Activated CD8-positive, alpha-beta memory T cell treated with anti-CD3 and anti-CD28 coated beads for 24 hours (primary cell): Measurements from ENCODE around the gene BGN.

ENCODE experiments used
- DNase-seq: peaks from one replicate; pipeline ENCODE4 v3.0.0-alpha.2; 2020

BGN gene

DNA sequence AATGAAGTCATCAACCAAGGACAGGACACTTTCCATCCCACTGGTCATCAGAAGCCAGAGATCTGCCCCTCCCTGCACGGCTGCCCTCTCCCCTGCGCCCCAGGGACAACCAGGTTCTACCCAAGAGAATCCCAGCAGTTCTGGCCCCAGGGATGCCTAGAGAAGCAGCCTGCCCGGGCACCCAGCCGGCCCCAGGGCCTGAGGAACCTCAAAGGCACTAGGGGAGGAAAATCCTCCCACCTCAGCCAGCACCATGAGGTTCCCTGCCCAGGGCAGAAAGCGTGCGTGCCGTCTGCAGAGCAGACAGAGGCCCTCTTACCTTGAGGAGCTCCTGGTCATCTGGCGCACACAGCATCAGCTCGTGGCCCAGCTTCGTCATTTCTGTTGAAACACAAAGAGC lies 32.5 kb upstream of the BGN start:
- no peak for DNase-seq

GRCh38 chrX:153463031-153463430 lies 31.7 kb upstream of the BGN start:
- DNase-seq = no peak

DNA sequence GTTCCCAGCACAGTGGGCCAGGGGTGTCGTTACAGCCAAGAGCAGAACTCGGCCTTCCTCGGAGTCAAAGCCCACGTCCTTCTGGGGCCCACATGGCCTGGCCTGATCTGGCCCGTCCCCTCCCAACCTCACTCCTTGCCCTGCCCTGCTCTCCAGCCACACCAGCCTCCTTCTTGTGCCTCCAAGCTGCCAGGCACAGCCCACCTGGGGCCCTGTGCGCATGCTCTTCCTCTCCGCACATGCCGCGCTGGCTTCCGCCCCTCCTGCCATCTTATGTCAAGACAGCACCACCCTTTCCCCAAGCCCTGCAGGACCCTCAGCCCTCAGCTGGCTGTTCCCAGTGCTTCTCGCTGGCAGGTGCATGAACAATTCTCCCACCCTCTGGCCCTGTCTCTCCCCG lies 31.2 kb upstream of the BGN start:
- DNase-seq = no peak

- DNase-seq = no peak
Observed at GRCh38 chrX:153464116-153464515, 30.7 kb upstream of the BGN start.

DNA sequence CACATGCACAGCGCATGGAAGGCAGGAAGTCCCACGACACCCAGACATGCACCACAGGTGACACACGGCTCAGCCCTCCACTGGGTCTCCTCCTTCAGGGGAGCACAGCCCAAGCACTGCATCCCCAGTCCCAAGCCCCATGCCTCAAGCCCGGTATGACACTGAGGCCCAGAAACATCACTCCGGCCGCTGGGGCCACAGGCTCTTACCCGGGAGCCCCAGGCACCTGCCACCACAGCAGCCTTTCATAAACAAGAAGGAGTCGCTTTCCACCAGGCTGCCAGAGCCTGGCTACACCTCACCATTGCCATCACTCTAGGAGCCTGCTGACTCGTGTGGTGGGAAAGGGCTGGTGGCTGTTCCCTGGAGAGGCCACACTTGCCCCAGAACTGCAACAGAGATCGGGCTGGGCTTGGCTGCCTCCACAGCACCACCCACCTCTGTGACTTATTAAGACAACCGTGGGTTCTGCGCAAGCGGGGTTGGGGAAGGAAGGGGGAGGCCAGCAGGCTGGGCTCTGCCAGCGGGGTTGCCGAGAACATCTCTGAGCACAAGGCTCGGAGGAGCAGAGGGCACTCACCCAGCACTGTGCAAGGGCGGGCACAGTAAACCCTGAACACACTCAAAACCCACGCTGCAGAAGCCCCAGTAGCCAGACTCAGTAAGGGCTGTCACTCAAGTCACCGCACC lies 28.9 kb upstream of the BGN start:
- no peak for DNase-seq

DNA sequence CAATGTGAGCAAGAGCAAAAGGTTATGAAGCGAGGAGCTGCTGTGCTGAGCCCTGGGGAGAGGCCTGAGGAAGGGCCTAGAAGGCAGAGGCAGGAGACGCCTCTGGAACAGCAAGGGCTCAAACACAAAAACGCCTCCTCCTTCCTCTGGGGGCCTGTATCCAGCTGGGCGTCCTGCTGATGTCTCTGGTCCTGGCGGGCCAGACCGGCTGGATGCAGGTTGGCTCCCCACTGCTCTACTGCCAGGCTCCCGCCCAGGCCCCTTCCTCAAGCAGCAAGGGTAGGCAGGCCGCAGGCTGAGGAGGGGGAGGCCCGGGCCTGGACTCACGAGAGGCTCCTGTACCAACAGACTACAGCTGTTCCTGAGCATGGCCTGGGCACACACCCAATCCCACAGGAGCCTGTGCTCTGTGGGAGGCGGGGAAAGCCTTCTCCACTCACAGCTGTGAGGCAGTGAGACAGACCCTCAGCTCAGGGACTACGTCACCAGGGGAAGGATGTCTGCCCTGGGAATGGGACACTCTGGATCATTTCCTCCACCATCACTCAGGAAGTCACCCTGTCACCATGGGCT lies 26.7 kb upstream of the BGN start:
- DNase-seq = no peak

DNA sequence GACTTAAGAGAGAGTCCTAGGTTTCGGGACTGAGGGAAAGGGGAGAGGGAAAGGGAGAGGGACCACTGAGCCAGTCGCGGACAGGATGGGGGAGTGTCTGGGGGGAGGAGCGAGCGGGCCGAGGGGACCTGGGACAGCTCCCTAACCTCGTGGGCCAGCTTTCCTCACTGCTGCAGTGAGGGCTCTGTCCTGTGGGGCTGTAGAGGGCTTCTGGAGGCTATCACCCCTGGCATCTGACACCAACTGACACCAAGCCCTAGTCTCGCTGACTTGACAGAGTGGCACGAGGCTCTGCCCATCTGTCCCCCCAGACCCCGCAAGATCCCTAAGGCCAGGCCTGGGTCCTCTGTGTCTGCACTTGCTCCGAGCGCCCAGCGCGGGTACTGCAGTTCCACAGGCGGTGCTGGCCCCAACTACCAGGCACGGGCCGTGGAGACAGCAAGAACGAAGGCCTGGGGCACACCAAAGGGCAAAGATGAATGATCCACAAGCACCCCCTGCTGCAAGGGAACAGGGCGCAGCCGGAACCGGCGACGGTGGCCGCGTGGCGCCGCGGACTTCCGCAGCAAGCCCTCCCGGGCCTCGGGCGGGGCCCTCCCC lies 24.9 kb upstream of the BGN start:
- no peak for DNase-seq

DNA sequence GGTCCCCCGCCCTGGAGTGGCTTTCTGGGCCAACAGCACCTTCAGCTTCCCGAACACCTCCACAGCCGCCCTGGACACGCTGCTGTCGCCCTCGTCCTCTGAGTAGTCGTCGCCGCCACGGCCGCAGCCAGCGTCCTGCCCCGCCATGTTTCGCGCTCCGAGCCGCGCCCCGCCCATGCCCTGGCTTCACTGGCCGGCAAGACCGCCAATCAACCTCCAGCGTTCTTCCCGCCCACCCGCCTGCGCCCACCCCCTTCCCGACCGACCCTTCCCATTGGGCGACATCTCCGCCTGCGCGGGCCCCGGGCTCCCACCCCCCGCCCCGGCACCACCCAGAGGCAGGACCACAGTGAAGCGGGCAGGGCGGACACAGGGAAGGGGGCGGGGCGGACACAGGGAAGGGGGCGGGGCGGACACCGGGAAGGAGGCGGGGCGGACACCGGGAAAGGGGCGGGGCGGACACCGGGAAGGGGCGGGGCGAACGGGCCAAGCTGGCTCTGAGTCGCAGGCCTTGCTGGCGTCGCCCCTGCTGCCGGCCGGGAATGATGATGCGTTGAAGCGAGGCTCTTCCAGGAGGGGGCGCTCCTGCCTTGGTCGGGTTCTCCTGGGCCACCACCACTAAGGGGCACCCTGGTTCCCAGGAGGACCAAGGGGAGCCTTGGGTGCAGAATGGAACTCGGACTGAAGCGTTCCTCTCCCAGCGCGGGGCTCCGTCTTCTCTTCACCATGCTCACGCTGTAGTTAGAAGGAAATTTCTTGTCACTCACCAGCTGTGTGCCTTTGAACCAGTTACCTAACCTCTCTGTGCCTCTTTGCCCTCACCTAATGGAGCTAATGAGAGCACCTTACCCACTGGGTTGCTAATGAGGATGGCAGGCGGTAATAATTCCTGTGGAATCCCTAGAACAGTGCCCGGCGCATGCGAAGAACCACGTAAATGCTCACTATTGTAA lies 24.1 kb upstream of the BGN start, which contains the start of gene HAUS7:
TSS of gene HAUS7 (minus strand) at position 166 of the 953 bp plus-strand sequence. CDS start at position 147, 19 bp downstream.
- DNase-seq = peak; percentile 92

- no peak for DNase-seq
Observed at GRCh38 chrX:153471663-153472280, 23.0 kb upstream of the BGN start.

GRCh38 chrX:153473126-153473525 lies 21.7 kb upstream of the BGN start:
- DNase-seq = no peak

DNA sequence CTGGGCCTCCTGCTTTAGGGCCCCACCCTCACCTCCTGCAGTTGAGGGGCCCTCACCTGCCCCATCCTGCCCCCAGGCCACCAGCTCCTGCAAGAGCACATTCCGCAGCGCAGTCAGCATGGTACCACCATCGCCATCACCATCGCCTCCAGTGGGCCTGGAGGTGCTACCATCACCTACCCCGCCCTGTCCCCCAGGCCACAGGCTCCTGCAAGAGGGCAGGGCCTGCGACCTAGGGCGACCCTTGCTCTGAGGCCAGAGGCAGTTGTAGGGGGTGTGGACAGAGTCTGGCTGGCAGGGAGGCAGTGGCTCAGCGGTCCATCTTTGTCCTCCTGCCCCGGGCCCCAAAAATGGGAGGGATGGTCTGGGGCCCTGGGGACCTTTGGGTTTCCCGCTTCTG lies 20.5 kb upstream of the BGN start:
- peak; percentile 63 for DNase-seq

DNA sequence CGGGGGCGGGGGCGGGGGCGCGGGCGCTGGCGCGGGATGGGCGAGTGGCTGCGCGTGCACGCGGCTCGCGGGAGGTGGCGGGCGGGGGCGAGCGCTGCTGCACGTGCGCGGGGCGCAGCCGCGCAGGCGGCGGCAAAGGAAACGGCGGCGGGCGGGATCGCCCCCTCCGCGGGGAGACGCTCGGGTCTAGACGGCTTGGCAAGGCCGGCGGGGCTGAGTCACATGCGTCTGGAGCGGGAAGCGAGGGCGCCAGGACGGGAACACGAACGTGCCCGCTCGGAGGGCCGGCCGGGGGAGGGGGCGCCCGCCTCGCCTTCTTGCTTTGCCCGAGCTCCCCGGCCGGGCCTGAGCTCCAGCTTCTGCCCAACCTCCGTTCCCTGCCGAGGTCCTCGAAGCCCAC lies 20.1 kb upstream of the BGN start:
- DNase-seq = peak; percentile 66

DNA sequence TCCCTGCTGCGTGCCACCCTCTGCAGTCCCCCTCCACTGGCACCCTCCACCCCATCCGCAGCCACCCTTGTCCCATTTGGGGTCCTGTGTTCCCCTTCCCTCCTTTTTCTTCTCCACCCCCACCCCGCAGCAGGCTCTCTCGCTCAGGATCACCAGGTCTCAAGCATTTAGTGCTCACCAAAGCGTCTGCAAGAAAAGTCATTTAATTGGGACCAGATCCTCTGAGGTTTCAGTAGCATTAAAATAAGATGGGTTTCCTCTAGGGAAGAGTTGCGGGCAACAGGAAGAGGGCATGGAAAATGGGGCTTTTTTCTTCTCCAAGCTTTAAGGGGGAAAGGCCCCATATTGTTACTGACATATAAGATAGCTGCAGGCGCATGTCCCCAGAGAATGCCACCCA lies 19.5 kb upstream of the BGN start:
- DNase-seq = no peak

GRCh38 chrX:153475751-153476281 lies 19.0 kb upstream of the BGN start:
- no peak for DNase-seq

DNA sequence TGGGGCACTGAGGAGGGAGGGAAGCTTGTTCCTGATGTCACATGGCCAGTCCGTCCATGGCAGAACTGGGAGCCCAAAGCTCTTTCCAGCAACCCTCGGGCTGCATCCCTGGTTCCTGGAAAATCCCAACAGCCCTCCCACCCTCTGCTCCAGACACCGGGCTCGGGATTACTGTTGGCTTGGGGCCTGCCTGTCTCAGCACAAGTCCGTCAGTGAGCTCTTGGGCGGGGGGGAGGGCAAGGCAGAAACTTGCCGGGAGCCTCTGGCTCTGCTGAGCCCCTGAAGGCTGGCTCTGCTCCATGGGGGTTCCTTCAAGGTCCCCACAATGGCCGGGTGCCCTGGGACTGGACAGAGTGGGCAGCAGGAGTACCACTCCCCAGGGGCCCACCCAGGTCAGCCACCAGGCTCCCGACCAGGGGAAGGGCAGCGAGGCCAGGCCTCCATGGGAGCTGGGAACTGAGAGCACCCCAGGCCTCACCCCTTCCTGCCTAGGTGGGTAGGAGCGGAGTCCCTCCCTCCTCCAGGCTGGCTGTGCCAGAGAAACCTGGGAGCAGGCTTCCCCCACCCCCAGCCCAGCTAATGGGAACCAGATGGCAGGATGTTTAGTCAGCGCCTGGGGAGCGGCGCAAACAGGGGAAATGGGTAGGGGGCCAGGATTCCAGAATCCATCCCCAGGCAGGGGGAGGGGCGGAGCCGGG lies 18.0 kb upstream of the BGN start:
- DNase-seq = no peak

DNA sequence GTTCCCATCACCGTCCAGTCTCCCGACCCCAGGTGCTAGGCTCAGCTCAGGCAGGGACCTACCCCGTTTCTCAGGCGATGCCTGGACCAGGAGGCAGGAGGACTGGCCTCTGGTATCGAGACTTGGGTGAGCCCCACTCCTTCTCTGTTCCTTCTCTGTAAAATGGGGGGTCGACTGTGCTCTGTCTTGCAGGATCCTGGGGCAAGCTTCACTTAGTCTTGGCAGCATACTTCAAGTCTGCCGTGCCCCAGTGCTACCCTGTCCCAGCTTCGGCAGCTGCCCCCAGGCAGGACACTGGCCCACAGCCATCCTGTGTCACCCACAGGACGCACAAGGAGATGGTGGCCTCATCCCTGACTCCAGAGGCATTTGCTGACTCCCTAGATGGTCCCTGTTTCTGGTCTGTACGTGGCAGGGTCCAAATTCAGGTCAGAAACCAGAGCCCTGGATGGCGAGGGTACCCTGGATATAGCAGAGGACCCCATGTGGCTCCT lies 17.4 kb upstream of the BGN start:
- DNase-seq = no peak

GRCh38 chrX:153477901-153478300 lies 16.9 kb upstream of the BGN start:
- DNase-seq = no peak

- no peak for DNase-seq
Observed at GRCh38 chrX:153478746-153479145, 16.0 kb upstream of the BGN start.

GRCh38 chrX:153481043-153481442 lies 13.7 kb upstream of the BGN start:
- no peak for DNase-seq

GRCh38 chrX:153482376-153483015 lies 12.3 kb upstream of the BGN start:
- DNase-seq = no peak

GRCh38 chrX:153485396-153486080 lies 9.2 kb upstream of the BGN start:
- no peak for DNase-seq
